ENCODE data around the gene TXNDC5. TPM values are rescaled to one million over a fixed set of nuclear protein-coding genes. Genes with fewer than 3 reads are reported as not detected.

Gene TXNDC5
- total and polyA plus RNA-seq, 12 donors: 51.6 to 192 (median 128) TPM

DNA sequence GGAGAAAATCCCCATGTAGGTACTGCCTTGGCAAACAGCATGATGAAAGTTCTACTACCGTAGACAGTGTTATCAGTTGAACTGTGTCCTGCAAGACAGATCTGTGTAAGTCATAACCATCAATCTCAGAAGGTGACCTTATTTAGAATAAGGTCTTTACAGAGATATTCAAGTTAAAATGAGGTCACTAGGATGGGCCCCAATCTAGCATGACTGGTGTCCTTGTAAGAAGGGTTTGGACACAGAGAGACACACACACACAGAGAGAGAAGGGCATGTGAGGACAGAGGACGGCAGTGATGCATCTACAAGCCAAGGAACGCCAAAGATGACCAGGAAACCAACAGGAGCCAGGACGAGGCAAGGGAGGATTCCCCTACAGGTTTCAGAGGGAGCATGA, 8.8 kb downstream of the TXNDC5 start:
- intact Hi-C loops (cut with DNase I): loop anchor here in 1 of 2 donors (10.0 kb wide), 1 partner anchor 167 kb away; no protein-coding TSS in a partner anchor
- DNase-seq: peak in 2 of 7 donors; percentile 61 to 62
- 31 to 45% (median 37%) methylated on average over 4 of the region's 4 CpGs for WGBS, 4 donors
- Histone ChIP-seq H3K9me3 (replicated peaks in 1 of 3) (no peaks in the 10 kb centered on the region), H3K4me1 (replicated peaks in 1 of 2) (no peaks in the 10 kb centered on the region), H3K4me3 (no peak overlapping the region), H3K36me3 (replicated peaks in 1 of 2) (peaks cover 0 to 75% of the 10 kb centered on the region in 2 donors), H3K27me3 (no peaks in the 10 kb centered on the region), H3K27ac (peak overlapping the region in 1 of 5 donors; percentile 1)
- TF ChIP-seq, protein P1, sequence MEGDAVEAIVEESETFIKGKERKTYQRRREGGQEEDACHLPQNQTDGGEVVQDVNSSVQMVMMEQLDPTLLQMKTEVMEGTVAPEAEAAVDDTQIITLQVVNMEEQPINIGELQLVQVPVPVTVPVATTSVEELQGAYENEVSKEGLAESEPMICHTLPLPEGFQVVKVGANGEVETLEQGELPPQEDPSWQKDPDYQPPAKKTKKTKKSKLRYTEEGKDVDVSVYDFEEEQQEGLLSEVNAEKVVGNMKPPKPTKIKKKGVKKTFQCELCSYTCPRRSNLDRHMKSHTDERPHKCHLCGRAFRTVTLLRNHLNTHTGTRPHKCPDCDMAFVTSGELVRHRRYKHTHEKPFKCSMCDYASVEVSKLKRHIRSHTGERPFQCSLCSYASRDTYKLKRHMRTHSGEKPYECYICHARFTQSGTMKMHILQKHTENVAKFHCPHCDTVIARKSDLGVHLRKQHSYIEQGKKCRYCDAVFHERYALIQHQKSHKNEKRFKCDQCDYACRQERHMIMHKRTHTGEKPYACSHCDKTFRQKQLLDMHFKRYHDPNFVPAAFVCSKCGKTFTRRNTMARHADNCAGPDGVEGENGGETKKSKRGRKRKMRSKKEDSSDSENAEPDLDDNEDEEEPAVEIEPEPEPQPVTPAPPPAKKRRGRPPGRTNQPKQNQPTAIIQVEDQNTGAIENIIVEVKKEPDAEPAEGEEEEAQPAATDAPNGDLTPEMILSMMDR (IDR thresholded peaks at IDR 0.05): no peak
- TF ChIP-seq POLR2A (IDR thresholded peaks at IDR 0.05): no peak

DNA sequence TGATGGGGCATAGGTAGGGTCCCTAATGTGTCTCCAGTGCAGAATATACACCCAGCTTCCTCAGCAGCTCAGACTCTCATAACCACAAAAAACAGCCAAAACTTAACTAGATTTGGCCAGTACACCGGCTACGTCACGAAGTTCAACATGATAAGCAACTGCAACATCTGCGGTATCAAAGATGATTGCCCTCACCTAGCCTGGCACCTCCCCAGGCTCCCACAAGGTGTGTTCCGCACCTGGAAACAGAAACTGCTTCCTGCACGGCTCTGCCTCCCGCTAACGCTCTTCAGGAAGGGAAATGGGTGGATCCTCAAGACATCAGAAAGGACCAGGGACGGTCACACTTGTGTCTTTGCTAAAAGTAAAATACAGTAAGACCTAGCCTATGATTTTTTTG, 9.5 kb downstream of the TXNDC5 start:
- TF ChIP-seq POLR2A (IDR thresholded peaks at IDR 0.05): no peak
- TF ChIP-seq, protein P1 (IDR thresholded peaks at IDR 0.05): no peak
- H3K4me3 ChIP-seq: no peak overlapping the region
- no peak overlapping the region for H3K27ac ChIP-seq
- intact Hi-C loops (cut with DNase I): loop anchor here in 1 of 2 donors (10.0 kb wide), 1 partner anchor 166 kb away; no protein-coding TSS in a partner anchor
- H3K9me3 ChIP-seq (replicated peaks in 1 of 3): no peaks in the 10 kb centered on the region
- WGBS, 4 donors: 92 to 97% (median 94%) methylated on average over 9 of the region's 9 CpGs
- no peaks in the 10 kb centered on the region for H3K27me3 ChIP-seq
- DNase-seq: no peak
- peaks cover 0 to 82% of the 10 kb centered on the region in 2 donors for H3K36me3 ChIP-seq (replicated peaks in 1 of 2)
- no peaks in the 10 kb centered on the region for H3K4me1 ChIP-seq (replicated peaks in 1 of 2)

DNA sequence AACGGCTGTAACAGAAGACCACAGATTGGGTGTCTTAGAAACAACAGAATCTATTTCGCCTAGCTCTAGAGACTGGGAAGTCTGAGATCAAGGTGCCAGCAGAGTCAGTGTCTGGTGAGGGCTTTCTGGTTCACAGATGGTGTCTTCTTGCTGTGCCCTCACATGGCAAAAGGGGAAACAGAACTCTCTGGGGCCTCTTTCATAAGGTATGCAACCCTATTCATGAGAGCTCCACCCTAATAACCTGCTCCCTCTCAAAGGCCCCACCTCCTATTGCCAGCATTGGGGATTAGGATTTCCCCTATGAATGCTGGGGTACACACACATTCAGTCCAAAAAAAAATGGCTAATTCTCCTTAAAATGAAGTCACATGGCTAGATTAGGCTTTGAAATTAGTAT, 10.0 kb downstream of the TXNDC5 start:
- no peak overlapping the region for H3K27ac ChIP-seq
- 88 to 93% (median 92%) methylated on average over 2 of the region's 2 CpGs for WGBS, 4 donors
- intact Hi-C loops (cut with DNase I): loop anchor here in 1 of 2 donors (10.0 kb wide), 1 partner anchor 166 kb away; no protein-coding TSS in a partner anchor
- H3K4me1 ChIP-seq (replicated peaks in 1 of 2): no peaks in the 10 kb centered on the region
- H3K36me3 ChIP-seq (replicated peaks in 1 of 2): peaks cover 0 to 87% of the 10 kb centered on the region in 2 donors
- no peaks in the 10 kb centered on the region for H3K9me3 ChIP-seq (replicated peaks in 1 of 3)
- TF ChIP-seq POLR2A (IDR thresholded peaks at IDR 0.05): no peak
- TF ChIP-seq, protein P1 (IDR thresholded peaks at IDR 0.05): no peak
- no peaks in the 10 kb centered on the region for H3K27me3 ChIP-seq
- DNase-seq: no peak
- H3K4me3 ChIP-seq: no peak overlapping the region

DNA sequence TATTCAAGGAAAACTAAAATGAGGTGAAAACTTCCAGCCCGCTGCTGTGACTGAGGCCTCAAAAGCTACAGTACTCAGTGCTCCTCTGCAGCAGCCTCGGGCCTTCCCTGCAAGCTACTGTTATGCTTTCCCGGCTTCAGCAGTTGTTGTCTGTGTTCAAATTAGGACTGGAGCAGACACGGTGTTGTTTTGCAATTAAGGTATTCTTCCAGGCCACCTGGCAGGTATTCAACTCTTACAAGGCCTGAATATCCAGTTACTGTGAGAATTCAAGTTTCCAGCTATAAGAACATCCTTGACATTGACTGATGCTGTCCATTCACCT, 10.7 kb downstream of the TXNDC5 start:
- H3K36me3 ChIP-seq (replicated peaks in 1 of 2): peaks cover 0 to 94% of the 10 kb centered on the region in 2 donors

More for the DNA sequence above, 10.7 kb downstream of the TXNDC5 start:
- TF ChIP-seq POLR2A (IDR thresholded peaks at IDR 0.05): no peak
- TF ChIP-seq, protein P1 (IDR thresholded peaks at IDR 0.05): no peak
- no peaks in the 10 kb centered on the region for H3K4me1 ChIP-seq (replicated peaks in 1 of 2)
- no peak for DNase-seq
- intact Hi-C loops (cut with DNase I): loop anchor here in 1 of 2 donors (10.0 kb wide), 1 partner anchor 165 kb away; no protein-coding TSS in a partner anchor
- 71 to 78% (median 76%) methylated on average over 4 of the region's 4 CpGs for WGBS, 4 donors
- H3K27me3 ChIP-seq: no peaks in the 10 kb centered on the region
- no peak overlapping the region for H3K27ac ChIP-seq
- H3K9me3 ChIP-seq (replicated peaks in 1 of 3): no peaks in the 10 kb centered on the region
- no peak overlapping the region for H3K4me3 ChIP-seq

Data from adrenal gland (tissue), 12 donors.